ENCODE results near the gene COPS2.
"Not testable (repeated sequence)": the region's sequence is repeated elsewhere in the genome, so short reads cannot be mapped to it uniquely, and the experiment has no call there.

Gene COPS2

GRCh38 chr15:49189631-49190030 lies 34.2 kb upstream of the COPS2 start:
- H3K36me3 ChIP-seq, result no peaks in the 10 kb centered on the region
- TF ChIP-seq, protein P1, sequence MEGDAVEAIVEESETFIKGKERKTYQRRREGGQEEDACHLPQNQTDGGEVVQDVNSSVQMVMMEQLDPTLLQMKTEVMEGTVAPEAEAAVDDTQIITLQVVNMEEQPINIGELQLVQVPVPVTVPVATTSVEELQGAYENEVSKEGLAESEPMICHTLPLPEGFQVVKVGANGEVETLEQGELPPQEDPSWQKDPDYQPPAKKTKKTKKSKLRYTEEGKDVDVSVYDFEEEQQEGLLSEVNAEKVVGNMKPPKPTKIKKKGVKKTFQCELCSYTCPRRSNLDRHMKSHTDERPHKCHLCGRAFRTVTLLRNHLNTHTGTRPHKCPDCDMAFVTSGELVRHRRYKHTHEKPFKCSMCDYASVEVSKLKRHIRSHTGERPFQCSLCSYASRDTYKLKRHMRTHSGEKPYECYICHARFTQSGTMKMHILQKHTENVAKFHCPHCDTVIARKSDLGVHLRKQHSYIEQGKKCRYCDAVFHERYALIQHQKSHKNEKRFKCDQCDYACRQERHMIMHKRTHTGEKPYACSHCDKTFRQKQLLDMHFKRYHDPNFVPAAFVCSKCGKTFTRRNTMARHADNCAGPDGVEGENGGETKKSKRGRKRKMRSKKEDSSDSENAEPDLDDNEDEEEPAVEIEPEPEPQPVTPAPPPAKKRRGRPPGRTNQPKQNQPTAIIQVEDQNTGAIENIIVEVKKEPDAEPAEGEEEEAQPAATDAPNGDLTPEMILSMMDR (IDR thresholded peaks at IDR 0.05; ENCODE audit: low read depth, low read length), result no peak
- no peak overlapping the region for H3K4me3 ChIP-seq (ENCODE audit: low read depth, low read length)
- H3K27ac ChIP-seq, result no peak overlapping the region
- H3K27me3 ChIP-seq (ENCODE audit: insufficient read depth, low read depth, severe bottlenecking), result no peaks in the 10 kb centered on the region
- H3K9me3 ChIP-seq (ENCODE audit: severe bottlenecking), result no peaks in the 10 kb centered on the region
- no peak for DNase-seq

GRCh38 chr15:49188933-49189332 lies 33.5 kb upstream of the COPS2 start:
- Histone ChIP-seq H3K9me3 (ENCODE audit: severe bottlenecking) (no peaks in the 10 kb centered on the region), H3K4me3 (ENCODE audit: low read depth, low read length) (no peak overlapping the region), H3K27ac (no peak overlapping the region), H3K27me3 (ENCODE audit: insufficient read depth, low read depth, severe bottlenecking) (no peaks in the 10 kb centered on the region), H3K36me3 (no peaks in the 10 kb centered on the region)
- TF ChIP-seq, protein P1 (IDR thresholded peaks at IDR 0.05; ENCODE audit: low read depth, low read length), result no peak
- DNase-seq, result no peak

DNA sequence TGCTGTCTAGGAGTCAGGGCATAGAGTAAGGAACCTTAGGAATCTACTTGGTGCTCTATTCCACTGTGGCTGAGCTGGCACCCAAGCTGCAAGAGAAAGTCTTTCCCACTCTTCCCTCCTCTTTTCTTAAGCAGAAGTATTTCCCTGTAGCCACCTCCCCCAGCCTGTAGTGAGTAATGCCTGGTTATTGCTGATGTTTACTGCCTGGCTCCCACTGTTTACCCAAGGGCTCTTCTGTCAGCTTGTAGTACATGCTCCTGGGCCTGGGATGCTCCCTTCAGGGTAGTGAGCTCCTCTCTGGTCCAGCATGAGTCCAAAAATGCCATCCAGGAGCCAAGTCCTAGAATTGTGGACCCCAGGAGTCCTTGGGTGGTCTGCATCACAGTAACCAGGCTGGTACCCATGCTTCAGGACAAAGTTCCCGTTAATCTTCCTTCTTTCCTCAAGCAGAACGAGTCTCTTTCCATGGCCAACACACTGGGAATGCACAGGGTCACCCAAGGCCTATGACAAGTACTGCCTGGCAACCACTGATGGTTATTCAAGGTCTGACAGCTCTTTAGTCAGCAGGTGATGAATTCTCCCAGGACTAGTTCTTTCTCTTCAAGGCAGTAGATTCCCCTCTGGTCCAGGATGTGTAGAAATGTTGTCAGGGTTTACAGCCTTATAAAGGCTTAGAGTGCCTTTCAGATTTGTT lies 32.3 kb upstream of the COPS2 start:
- Histone ChIP-seq H3K27ac (no peak overlapping the region), H3K4me3 (ENCODE audit: low read depth, low read length) (no peak overlapping the region), H3K27me3 (ENCODE audit: insufficient read depth, low read depth, severe bottlenecking) (no peaks in the 10 kb centered on the region), H3K9me3 (ENCODE audit: severe bottlenecking) (no peaks in the 10 kb centered on the region), H3K36me3 (no peaks in the 10 kb centered on the region)
- TF ChIP-seq, protein P1 (IDR thresholded peaks at IDR 0.05; ENCODE audit: low read depth, low read length), result no peak
- no peak for DNase-seq

GRCh38 chr15:49185473-49185872 lies 30.1 kb upstream of the COPS2 start:
- H3K4me3 ChIP-seq (ENCODE audit: low read depth, low read length), result no peak overlapping the region
- TF ChIP-seq, protein P1 (IDR thresholded peaks at IDR 0.05; ENCODE audit: low read depth, low read length), result no peak

DNA sequence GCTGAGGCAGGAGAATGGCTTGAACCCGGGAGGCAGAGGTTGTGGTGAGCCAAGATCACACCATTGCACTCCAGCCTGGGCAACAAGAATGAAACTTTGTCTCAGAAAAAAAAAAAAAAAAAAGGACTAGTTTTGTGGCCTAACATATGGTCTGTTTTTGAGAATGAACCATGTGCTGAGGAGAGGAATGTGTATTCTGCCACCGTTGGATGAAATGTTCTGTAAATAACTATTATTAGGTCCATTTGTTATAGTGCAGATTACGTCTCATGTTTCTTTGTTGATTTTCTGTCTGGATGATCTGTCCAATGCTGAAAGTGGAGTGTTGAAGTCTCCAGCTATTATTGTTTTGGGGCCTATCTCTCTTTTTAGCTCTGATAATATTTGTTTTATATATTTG lies 28.3 kb upstream of the COPS2 start:
- not testable (repeated sequence) for H3K36me3 ChIP-seq; H3K9me3 ChIP-seq (ENCODE audit: severe bottlenecking); DNase-seq; H3K27ac ChIP-seq; H3K4me3 ChIP-seq (ENCODE audit: low read depth, low read length); H3K27me3 ChIP-seq (ENCODE audit: insufficient read depth, low read depth, severe bottlenecking)

More at GRCh38 chr15:49185473-49185872, 30.1 kb upstream of the COPS2 start:
- Histone ChIP-seq H3K27me3 (ENCODE audit: insufficient read depth, low read depth, severe bottlenecking) (no peaks in the 10 kb centered on the region), H3K36me3 (no peaks in the 10 kb centered on the region), H3K27ac (no peak overlapping the region), H3K9me3 (ENCODE audit: severe bottlenecking) (no peaks in the 10 kb centered on the region)
- no peak for DNase-seq

DNA sequence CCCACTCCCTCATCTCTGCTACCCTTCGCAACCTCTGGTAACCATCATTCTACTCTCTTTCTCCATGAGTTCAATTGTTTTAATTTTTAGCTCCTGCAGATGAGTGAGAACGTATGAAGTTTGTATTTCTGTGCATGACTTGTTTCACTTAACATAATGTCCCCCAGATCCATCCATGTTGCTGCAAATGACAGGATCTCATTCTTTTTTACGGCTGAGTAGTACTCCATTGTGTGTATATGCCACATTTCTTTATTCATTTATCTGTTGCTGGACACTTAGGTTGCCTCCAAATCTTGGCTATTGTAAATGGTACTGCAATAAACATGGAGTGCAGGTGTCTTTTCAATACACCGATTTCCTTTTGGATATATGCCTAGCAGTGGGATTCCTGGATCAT lies 26.7 kb upstream of the COPS2 start:
- H3K4me3 ChIP-seq (ENCODE audit: low read depth, low read length), result no peak overlapping the region

More for the DNA sequence above, 26.7 kb upstream of the COPS2 start:
- Histone ChIP-seq H3K27me3 (ENCODE audit: insufficient read depth, low read depth, severe bottlenecking) (no peaks in the 10 kb centered on the region), H3K27ac (no peak overlapping the region), H3K36me3 (no peaks in the 10 kb centered on the region), H3K9me3 (ENCODE audit: severe bottlenecking) (no peaks in the 10 kb centered on the region)
- TF ChIP-seq, protein P1 (IDR thresholded peaks at IDR 0.05; ENCODE audit: low read depth, low read length), result no peak
- DNase-seq, result no peak

Data from WERI-Rb-1 (cell line).